Activated B cell treated with CpG ODN at 0.5 μM for 24 hours (primary cell): Measurements from ENCODE around the gene LARGE1. TPM values are rescaled to one million over a fixed set of nuclear protein-coding genes. Genes with fewer than 3 reads are reported as not detected.
A peak's percentile ranks its signal among the peaks of the same experiment; 100 is the strongest.
"Not testable (repeated sequence)": the region's sequence is repeated elsewhere in the genome, so short reads cannot be mapped to it uniquely, and the experiment has no call there.

Experiments
- ATAC-seq: fragments of 200-7000 bp; cut with Tn5 transposase; one replicate; pipeline ENCODE4 v1.10.0; 2021; ENCODE audit warnings: low read depth, mild to moderate bottlenecking, moderate library complexity
- CTCF ChIA-PET: fragments of 350-600 bp; sonication (Branson Sonifier 250); formaldehyde crosslinking; loops from one replicate; lab custom pipeline; 2021; ENCODE audit warnings: antibody characterized with exemption; lab: Charles Lee
- POLR2A ChIA-PET: fragments of 350-600 bp; sonication (Branson Sonifier 250); formaldehyde crosslinking; loops from one replicate; lab custom pipeline; 2021; ENCODE audit warnings: antibody characterized with exemption; lab: Charles Lee
- DNase-seq: peaks from one replicate; pipeline ENCODE4 v3.0.0; 2022
- H3K27ac Mint-ChIP-seq: one replicate; pipeline ENCODE4 v1.8.0; 2020; ENCODE audit warnings: mixed read lengths
- H3K27me3 Mint-ChIP-seq: one replicate; pipeline ENCODE4 v1.8.0; 2021; ENCODE audit warnings: mixed read lengths
- H3K36me3 Mint-ChIP-seq: one replicate; pipeline ENCODE4 v1.8.0; 2021; ENCODE audit warnings: low read depth, mixed read lengths
- H3K4me1 Mint-ChIP-seq: one replicate; pipeline ENCODE4 v1.8.0; 2021; ENCODE audit warnings: mixed read lengths
- H3K4me3 Mint-ChIP-seq: one replicate; pipeline ENCODE4 v1.8.0; 2020; ENCODE audit warnings: mild to moderate bottlenecking, mixed read lengths
- H3K9me3 Mint-ChIP-seq: one replicate; pipeline ENCODE4 v1.8.0; 2020; ENCODE audit warnings: mixed read lengths
- CTCF ChIP-seq: fragments of 200-600 bp; IDR thresholded peaks from one replicate; pipeline ENCODE4 v1.8.0; 2022; ENCODE audit warnings: antibody characterized with exemption, mild to moderate bottlenecking
- intact Hi-C: fragments of 100-400 bp; cut with micrococcal nuclease; formaldehyde crosslinking; loops from one replicate; pipeline ENCODE4 v1.15.1; 2024
- total RNA-seq: library from RNA; stranded (reverse); gene quantifications from 2 replicates; pipeline ENCODE4 v1.2.3, GENCODE V29; 2022

Gene LARGE1
- total RNA-seq, 1 donor from 2014 or later = 22.2 TPM

GRCh38 chr22:33372875-33373274 is 547.4 kb downstream of the LARGE1 start:
- CTCF ChIA-PET = no interaction called here
- ATAC-seq = no peak

DNA sequence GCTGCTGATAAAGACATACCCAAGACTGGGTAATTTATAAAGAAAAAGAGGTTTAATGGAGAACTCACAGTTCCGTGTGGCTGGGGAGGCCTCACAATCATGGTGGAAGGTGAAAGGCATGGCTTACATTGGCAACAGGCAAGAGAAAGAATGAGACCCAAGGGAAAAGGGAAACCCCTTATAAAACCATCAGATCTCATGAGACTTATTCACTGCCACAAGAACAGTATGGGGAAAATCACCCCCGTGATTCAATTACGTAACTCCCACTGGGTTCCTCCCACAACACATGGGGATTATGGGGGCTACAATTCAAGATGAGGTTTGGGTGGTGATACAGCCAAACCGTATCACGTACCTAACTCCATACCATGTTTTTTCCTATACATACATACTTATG is 557.0 kb downstream of the LARGE1 start:
- intact Hi-C loops = loop anchor here (2.0 kb wide), 3 partner anchors 38 to 206 kb away; no protein-coding TSS in a partner anchor
- H3K4me3 Mint-ChIP-seq, H3K27me3 Mint-ChIP-seq, DNase-seq, H3K9me3 Mint-ChIP-seq, CTCF ChIA-PET, POLR2A ChIA-PET: not testable (repeated sequence)
- Mint-ChIP-seq H3K27ac (peak overlapping the region; percentile 56), H3K4me1 (peaks cover 24% of the 10 kb centered on the region), H3K36me3 (peaks cover 15% of the 10 kb centered on the region)
- ATAC-seq = peak; percentile 69

More at GRCh38 chr22:33372875-33373274, 547.4 kb downstream of the LARGE1 start:
- Mint-ChIP-seq H3K9me3 (peaks cover 3% of the 10 kb centered on the region), H3K27me3 (no peaks in the 10 kb centered on the region), H3K4me1 (no peaks in the 10 kb centered on the region), H3K27ac (no peak overlapping the region), H3K36me3 (peaks cover 31% of the 10 kb centered on the region), H3K4me3 (no peak overlapping the region)
- intact Hi-C loops = no loop called here
- POLR2A ChIA-PET = no interaction called here
- TF ChIP-seq CTCF = no peak
- DNase-seq = no peak

- Mint-ChIP-seq H3K36me3 (peaks cover 15% of the 10 kb centered on the region), H3K4me1 (peaks cover 24% of the 10 kb centered on the region), H3K4me3 (no peak overlapping the region), H3K27ac (peak overlapping the region; percentile 56), H3K9me3 (no peaks in the 10 kb centered on the region), H3K27me3 (no peaks in the 10 kb centered on the region)
- CTCF ChIA-PET = no interaction called here
- no peak for TF ChIP-seq CTCF
- DNase-seq (no peak), ATAC-seq (no peak)
- intact Hi-C loops = loop anchor here (2.0 kb wide), 3 partner anchors 38 to 206 kb away; no protein-coding TSS in a partner anchor
- POLR2A ChIA-PET = no interaction called here
Measured at GRCh38 chr22:33362702-33363101, 557.6 kb downstream of the LARGE1 start.

DNA sequence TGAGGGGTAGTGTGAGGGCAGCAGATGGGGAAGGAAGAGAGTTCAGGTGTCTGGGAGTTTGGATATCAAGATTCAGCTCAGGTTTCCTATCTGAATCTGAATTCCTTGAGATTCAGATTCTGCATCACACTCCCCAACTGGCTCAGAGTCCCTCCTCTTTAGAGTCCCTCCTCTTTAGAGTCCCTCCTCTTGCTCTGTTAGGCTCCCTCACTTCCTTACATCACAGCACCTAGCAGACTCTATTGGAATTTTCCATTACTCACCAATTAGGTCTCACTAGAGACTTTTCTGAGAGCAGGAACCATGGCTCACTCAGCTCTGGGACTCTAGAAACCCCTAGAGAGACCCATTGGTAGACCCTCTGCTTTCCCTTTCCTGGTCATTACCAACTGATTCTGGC is 558.7 kb downstream of the LARGE1 start:
- no peaks in the 10 kb centered on the region for H3K9me3 Mint-ChIP-seq
- ChIA-PET POLR2A (no interaction called here), CTCF (no interaction called here)

DNA sequence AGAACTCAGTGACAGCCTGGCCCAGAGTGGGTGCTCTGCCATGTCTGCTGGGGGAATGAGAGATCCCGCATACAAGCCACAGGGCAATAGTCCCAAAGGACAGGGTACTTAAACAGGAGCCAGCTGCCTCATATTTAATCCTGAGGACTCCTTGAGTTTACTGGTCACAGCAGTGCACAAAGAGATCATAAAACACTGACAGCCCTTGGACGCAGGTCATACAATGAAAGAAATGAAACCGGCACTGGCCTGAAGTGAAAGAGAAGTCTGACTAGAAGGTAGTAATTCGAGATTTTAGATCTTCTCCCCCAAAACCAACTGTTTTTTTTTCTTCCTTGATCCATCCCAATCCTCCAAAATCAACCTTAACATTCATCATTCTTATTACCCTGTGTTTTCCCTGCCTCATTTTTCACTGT is 562.3 kb downstream of the LARGE1 start:
- no peak overlapping the region for H3K4me3 Mint-ChIP-seq
- H3K27me3 Mint-ChIP-seq = no peaks in the 10 kb centered on the region
- H3K9me3 Mint-ChIP-seq = no peaks in the 10 kb centered on the region
- no peak for TF ChIP-seq CTCF
- H3K27ac Mint-ChIP-seq = no peak overlapping the region
- no peak for ATAC-seq
- H3K4me1 Mint-ChIP-seq = peaks cover 19% of the 10 kb centered on the region
- no peak for DNase-seq
- CTCF ChIA-PET = no interaction called here
- intact Hi-C loops = no loop called here
- POLR2A ChIA-PET = no interaction called here
- peaks cover 16% of the 10 kb centered on the region for H3K36me3 Mint-ChIP-seq

More for the DNA sequence above, 558.7 kb downstream of the LARGE1 start:
- Mint-ChIP-seq H3K4me1 (peaks cover 24% of the 10 kb centered on the region), H3K36me3 (peaks cover 20% of the 10 kb centered on the region), H3K4me3 (no peak overlapping the region), H3K27ac (no peak overlapping the region), H3K27me3 (no peaks in the 10 kb centered on the region)
- no peak for DNase-seq
- intact Hi-C loops = no loop called here
- ATAC-seq = peak; percentile 75
- TF ChIP-seq CTCF = no peak

DNA sequence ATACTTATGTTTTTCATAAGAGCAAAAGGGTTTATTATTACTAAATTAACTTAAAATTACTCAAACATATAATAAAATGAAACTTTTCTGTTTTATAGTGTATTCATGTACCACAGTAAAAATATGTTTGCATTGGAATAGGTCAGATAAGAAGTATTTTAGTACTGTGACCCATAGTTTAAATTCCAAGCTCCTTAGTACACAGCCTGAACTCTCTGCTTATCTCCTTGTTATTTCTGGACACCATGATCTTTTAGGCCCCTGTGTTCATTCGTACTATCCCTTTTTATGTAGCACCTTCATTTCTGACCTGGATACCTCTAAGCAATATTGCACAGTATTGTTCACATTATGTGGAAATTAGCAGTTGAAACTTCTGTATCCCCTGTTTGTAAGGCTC is 565.3 kb downstream of the LARGE1 start:
- no peak for DNase-seq
- ChIA-PET POLR2A (no interaction called here), CTCF (no interaction called here)
- Mint-ChIP-seq H3K4me1 (peaks cover 2% of the 10 kb centered on the region), H3K27me3 (no peaks in the 10 kb centered on the region), H3K9me3 (no peaks in the 10 kb centered on the region), H3K4me3 (no peak overlapping the region), H3K36me3 (peaks cover 18% of the 10 kb centered on the region), H3K27ac (no peak overlapping the region)
- TF ChIP-seq CTCF = no peak
- ATAC-seq = no peak
- intact Hi-C loops = no loop called here
